Activated CD4-positive, CD25-positive, alpha-beta regulatory T cell treated with anti-CD3 and anti-CD28 coated beads, Interleukin-2, amount 50 U/mL, for 24 hours (primary cell): ENCODE results near the gene KCNK10.

Experiments
- ATAC-seq, 2 donors: fragments of 150-1000 bp; cut with Tn5 transposase; one replicate each; pipeline ENCODE4 v1.10.0; 2021; ENCODE audit warnings: mild to moderate bottlenecking in 1 of 2, moderate library complexity in 1 of 2

Gene KCNK10

DNA sequence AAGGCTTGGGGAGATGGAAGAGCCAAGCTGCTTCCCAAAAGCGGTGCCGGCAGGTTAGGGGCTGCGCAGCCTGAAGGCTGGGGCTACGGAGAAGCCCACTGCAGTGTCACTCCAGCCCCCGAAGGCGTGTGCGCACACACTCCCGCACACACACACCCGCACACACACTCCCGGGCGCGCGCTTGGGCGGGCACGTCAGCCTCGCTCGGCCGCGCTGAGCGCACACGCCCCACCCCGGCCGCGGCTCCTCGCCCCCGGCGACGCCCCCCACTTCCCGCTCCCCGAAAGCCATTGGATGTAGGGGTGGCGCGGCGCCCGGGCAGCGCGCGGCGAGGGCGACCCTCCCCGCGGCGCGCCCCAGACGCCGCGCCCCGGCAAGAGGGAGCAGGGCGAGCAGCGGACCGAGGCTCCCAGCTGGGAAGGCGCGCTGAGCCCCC lies at the start of gene KCNK10:
Gene KCNK10 (minus strand): TSS at position 184 of the 437 bp plus-strand sequence. CDS start 471 bp downstream, outside the sequence.
- no peak for ATAC-seq

DNA sequence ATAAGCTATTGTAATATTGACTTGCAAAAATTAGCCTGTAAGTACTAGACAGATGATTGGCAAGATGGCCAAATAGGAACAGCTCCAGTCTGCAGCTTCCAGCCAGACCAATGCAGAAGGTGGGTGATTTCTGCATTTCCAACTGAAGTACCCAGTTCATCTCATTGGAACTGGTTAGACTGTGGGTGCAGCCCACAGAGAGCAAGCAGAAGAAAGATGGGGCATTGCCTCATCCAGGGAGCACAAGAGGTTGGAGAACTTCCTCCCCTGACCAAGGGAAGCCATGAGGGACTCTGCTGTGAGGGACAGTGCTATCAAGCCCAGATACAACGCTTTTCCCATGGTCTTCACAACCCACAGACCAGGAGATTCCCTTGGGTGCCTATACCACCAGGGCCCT lies 46.4 kb upstream of the KCNK10 start:
- no peak for ATAC-seq

DNA sequence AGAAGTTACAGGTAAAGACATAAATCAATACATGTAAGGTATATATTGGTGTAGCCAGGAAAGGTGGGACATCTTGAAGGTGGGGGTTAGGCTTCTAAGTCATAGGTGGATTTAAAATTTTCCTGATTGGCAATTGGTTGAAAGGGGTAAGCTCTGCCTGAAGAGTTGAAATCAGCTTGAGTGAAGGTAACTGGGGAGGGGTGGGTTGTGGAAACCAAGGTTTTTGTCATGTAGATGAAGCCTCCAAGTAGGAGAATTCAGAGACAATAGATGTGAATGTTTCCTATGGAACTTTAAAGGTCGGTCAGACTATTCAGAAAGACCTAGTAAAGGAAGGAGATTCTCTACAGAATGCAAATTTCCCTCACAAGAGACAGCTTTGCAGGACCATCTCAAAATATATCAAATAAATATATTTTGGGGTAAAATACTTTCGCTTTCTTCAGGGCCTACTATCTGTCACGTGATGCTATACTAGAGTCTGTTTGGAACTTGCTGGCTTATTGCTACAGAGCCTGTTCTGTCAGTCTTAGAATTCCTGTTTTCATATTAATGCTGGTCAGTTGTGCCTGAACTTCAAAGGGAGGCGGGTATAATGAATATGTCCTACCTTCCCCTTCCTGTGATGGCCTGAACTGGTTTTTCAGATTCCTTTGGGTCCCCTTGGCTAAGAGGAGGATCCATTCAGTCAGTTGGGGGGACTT lies 41.8 kb upstream of the KCNK10 start:
- ATAC-seq: no peak

DNA sequence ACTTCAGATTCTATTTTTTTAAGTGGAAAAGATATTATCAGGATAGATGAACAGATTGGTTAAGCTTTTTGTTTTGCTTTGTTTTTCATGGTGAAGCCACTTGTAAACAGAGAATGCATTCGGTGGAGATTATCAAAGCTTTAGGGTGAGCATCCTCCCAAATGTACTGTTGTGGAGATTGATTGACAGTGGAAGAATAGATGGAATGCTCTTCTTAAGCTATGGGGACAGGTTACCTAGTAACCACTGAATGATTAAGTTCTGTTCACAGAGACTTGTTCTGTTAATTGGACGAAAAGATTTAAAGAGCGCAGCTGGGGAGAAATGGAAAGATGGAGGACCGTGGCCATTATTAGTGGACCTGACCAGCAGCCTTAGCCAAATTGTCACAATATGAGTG lies 40.6 kb upstream of the KCNK10 start:
- ATAC-seq: no peak

DNA sequence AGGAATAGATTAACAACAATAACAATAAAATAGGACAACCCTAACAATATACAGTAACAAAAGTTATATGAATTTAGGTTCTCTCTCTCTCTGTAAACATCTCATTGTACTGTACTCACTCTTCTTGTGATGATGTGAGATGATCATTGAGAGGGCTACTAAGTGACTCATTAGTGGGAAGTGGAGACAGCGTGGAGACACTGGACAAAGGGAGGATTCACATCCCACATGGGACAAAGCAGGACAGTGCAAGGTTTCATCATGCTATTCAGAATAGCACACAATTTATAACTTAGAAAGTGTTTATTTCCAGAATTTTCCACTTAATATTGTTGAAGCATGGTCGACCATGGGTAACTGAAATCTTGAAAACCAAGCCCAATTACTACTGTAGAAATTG lies 36.4 kb upstream of the KCNK10 start:
- no peak for ATAC-seq

DNA sequence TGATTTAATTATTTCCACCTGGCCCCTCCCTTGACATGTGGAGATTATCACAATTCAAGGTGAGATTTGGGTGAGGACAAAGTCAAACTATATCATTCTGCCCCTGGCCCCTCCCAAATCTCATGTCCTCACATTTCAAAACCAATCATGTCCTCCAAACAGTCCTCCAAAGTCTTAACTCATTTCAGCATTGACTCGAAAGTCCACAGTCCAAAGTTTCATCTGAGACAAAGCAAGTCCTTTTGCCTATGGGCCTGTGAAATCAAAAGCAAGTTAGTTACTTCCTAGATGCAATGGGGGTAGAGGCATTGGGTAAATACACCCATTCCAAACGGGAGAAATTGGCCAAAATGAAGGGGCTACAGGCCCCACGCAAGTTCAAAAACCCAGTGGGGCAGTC lies 31.3 kb upstream of the KCNK10 start:
- no peak for ATAC-seq

- no peak for ATAC-seq
These were observed 29.6 kb upstream of the KCNK10 start for GRCh38 chr14:88352698-88353097.

- no peak for ATAC-seq
These were observed 29.1 kb upstream of the KCNK10 start for GRCh38 chr14:88351966-88352691.

DNA sequence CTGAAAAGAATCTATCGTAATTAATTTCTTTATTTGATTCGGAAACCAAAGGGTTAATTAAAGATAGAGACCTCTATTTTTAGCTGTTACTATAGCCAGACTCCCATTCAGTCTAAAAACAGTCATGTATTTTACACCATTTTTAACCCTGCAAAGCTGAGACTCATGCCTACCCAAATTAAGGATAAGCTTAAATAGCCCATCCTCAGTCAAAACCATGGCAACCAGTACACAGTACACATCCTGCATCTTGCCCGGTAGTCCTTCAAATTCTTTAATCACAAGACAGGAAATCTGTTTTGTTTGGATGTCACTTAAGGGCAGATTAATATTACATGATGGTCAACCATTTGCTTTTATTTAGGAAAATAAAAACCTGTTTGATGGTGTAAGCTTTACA lies 25.5 kb upstream of the KCNK10 start:
- ATAC-seq: no peak

- ATAC-seq: no peak
These were observed 23.1 kb upstream of the KCNK10 start for GRCh38 chr14:88346048-88346639.

GRCh38 chr14:88342980-88343379 lies 19.9 kb upstream of the KCNK10 start:
- ATAC-seq: no peak

DNA sequence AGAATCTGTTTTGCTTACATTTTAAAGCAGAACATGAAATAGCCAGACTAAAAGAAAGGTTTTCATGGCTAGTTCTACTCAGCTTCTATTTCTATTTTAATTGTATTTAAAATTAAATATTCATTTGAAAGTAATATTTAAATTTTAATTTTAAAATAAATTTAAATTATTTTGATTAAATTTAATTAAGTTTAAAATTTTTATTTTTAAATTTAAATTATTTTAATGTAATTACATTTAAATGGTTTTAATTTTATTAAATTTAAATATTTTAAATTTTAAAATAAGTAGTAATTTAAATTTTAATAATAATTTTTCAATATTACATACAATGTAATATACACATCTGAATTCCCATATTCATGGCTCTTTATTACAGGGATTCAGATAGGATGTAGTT lies 17.3 kb upstream of the KCNK10 start:
- no peak for ATAC-seq

GRCh38 chr14:88333036-88333435 lies 10.0 kb upstream of the KCNK10 start:
- ATAC-seq: no peak

GRCh38 chr14:88327497-88327896 lies 4.4 kb upstream of the KCNK10 start:
- no peak for ATAC-seq

DNA sequence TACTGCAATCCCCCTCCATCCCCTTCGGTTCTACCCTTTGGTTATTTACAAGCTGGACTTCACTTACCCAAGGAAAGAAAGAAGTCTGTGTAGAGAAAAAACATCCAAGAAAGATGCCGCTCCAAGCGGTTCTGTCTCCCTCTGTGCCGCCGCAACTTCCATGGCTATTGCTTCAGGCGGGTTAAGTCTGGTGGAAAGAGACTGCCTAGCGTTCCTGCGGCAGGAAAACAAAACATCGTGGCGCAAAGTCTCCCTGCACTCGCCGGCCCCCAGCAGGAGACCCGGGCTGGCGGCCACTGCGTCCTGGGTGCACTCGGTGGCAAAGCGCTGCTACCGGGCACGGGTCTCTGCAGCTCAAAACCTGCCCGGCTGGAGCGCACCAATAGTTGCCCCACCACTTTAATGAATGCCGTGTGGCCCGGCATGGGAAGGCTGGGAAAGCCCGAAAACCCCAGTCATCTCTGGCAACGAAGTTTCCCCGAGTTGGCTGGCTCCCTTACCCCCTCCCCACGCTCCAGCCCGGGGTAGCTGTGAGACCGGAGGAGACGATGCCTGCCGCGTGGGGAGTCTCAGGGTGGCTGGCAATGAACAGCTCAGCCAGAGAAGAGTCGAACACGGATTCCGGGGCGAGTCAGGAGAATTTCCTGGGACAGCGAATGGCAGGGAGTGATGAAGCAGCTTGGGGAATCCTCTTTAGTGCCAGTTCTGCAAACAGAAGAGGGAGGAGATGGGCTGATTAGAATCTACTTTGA lies 3.5 kb upstream of the KCNK10 start:
- ATAC-seq: no peak

GRCh38 chr14:88325883-88326282 lies 2.8 kb upstream of the KCNK10 start:
- ATAC-seq: no peak

GRCh38 chr14:88324930-88325329 lies 1.9 kb upstream of the KCNK10 start:
- ATAC-seq: no peak

DNA sequence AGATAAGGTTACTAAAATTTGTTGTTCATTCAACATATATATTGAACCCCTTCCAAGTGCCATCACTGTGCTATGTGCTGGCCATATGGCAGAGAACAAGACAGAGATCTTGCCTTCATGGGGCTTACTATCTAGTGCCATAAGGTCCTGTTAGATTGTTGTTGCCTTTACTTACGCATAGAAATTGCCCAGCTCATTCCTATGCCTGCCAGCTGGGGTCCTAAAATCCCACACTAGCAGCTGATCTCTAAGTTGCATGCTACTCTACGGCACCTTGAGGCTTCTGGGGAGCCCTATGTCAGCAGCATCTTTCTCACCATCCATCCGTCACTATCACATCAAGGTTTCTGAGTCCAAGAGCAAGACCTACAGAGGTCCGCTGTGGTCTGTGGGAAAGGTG lies 1.4 kb upstream of the KCNK10 start:
- no peak for ATAC-seq

DNA sequence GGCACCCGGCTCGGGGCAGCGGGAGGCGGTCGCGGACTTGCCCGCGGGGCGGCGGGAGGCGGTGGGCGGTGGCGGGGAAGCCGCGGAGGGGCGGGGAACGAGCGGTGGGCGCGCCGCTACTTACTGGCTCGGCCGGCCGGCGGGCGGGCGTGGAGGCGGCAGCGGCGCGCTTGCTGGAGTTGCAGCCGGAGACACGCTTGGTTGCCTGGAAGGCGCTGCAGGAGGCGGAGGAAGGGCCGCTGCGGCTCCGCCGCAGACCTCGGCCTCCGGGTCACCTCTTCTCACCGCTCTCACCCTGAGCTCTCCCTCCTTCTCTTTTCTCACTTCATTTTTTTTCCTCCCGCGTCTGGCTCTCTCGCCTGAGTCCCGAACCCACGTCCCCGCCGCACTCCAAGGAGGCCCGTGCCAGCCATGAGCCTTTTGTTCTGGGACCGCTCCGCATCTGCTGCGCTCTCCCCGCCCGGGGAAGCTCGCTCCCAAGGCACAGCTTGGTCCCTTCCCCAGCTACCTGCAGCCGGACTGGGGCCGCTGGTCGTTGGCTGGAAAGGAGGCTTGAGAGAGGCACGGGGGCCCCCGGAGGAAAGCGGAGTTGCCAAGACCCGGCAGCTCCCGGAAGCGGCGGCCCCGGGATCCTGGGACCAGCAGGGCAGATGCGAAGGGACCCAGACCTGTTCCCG lies 592 bp upstream of the KCNK10 start:
- ATAC-seq: no peak

- no peak for ATAC-seq
These were observed 474 bp downstream of the KCNK10 start for GRCh38 chr14:88322504-88323085.

DNA sequence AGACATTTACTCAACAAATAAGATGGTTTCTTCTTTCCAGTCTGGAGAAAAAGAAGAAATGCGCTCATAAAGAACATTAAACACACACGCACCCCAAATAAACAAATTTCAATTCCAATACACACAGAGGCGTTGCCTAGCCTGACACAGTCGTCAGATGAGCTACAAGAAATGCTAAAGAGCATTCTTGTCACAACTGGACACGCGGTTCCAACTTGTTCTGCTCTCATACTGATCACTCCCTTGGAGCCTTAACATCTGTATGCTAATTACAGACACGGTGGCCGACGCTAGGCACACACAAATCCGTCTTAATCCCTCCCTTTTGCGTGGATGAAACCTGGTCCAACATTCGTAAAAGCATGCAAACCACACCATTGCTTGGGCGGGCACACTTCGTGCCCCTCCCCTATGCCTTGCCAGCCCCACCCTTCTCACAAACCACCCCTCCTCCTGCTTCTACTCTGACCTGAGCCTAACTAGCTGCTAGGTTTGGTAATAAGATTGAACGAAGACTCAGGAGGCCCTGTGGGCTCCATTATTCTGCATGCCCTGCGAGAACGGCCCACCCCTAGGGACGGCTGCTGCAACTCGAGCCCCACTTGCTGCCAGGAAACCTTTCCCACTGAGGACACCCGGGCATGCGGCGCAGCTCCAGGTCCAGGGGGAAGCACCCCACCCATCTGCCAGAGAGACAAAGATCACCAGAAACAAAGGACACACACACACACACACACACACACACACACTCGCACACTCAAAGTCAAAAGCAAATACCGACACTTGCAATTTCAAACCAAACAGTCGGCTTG lies 1.2 kb downstream of the KCNK10 start:
- ATAC-seq: no peak
